ENCODE measurements around the gene OPCML.

OPCML gene

GRCh38 chr11:132405728-132406127 lies 1126.6 kb downstream of the OPCML start:
- Histone ChIP-seq H3F3A (ENCODE audit: insufficient read depth) (no peaks in the 10 kb centered on the region), H3K79me2 (ENCODE audit: insufficient read depth, low read length) (no peaks in the 10 kb centered on the region), H3K4me3 (ENCODE audit: insufficient read depth, low read length, poor library complexity, severe bottlenecking) (no peak overlapping the region), H3K36me3 (ENCODE audit: low read length) (no peaks in the 10 kb centered on the region), H4K20me1 (ENCODE audit: low read depth, low read length) (no peaks in the 10 kb centered on the region), H3K9me3 (ENCODE audit: insufficient read depth, low read length) (no peaks in the 10 kb centered on the region), H3K27ac (ENCODE audit: low read depth, low read length) (no peak overlapping the region), H3K9me2 (replicated peaks; ENCODE audit: insufficient read depth, low read length) (no peaks in the 10 kb centered on the region), H3K4me2 (ENCODE audit: low read depth, low read length, poor library complexity, severe bottlenecking) (no peak overlapping the region), H3K9ac (ENCODE audit: low read length) (no peak overlapping the region), H3K27me3 (ENCODE audit: low read length) (no peaks in the 10 kb centered on the region), H2AFZ (ENCODE audit: low read depth, low read length, severe bottlenecking) (no peak overlapping the region)
- TF ChIP-seq CTCF (IDR thresholded peaks at IDR 0.05; ENCODE audit: insufficient read depth, low read length, poor library complexity, severe bottlenecking) (no peak), EZH2phosphoT487 (conservative IDR thresholded peaks at IDR 0.05; ENCODE audit: low read length) (no peak)

GRCh38 chr11:132402071-132402684 lies 1130.1 kb downstream of the OPCML start:
- H3K4me2 ChIP-seq (ENCODE audit: low read depth, low read length, poor library complexity, severe bottlenecking), result no peak overlapping the region
- H2AFZ ChIP-seq (ENCODE audit: low read depth, low read length, severe bottlenecking), result no peak overlapping the region
- H3K36me3 ChIP-seq (ENCODE audit: low read length), result no peaks in the 10 kb centered on the region

GRCh38 chr11:132396318-132396717 lies 1136.0 kb downstream of the OPCML start:
- no peak for TF ChIP-seq CTCF (IDR thresholded peaks at IDR 0.05; ENCODE audit: insufficient read depth, low read length, poor library complexity, severe bottlenecking)
- no peak for TF ChIP-seq EZH2phosphoT487 (conservative IDR thresholded peaks at IDR 0.05; ENCODE audit: low read length)
- H2AFZ ChIP-seq (ENCODE audit: low read depth, low read length, severe bottlenecking), result no peak overlapping the region

More at GRCh38 chr11:132402071-132402684, 1130.1 kb downstream of the OPCML start:
- Histone ChIP-seq H3K79me2 (ENCODE audit: insufficient read depth, low read length) (no peaks in the 10 kb centered on the region), H3F3A (ENCODE audit: insufficient read depth) (no peaks in the 10 kb centered on the region), H3K9me3 (ENCODE audit: insufficient read depth, low read length) (no peaks in the 10 kb centered on the region), H3K9ac (ENCODE audit: low read length) (no peak overlapping the region), H3K9me2 (replicated peaks; ENCODE audit: insufficient read depth, low read length) (no peaks in the 10 kb centered on the region), H3K27ac (ENCODE audit: low read depth, low read length) (no peak overlapping the region), H3K27me3 (ENCODE audit: low read length) (no peaks in the 10 kb centered on the region), H4K20me1 (ENCODE audit: low read depth, low read length) (no peaks in the 10 kb centered on the region), H3K4me3 (ENCODE audit: insufficient read depth, low read length, poor library complexity, severe bottlenecking) (no peak overlapping the region)
- no peak for TF ChIP-seq CTCF (IDR thresholded peaks at IDR 0.05; ENCODE audit: insufficient read depth, low read length, poor library complexity, severe bottlenecking)
- TF ChIP-seq EZH2phosphoT487 (conservative IDR thresholded peaks at IDR 0.05; ENCODE audit: low read length), result no peak

More at GRCh38 chr11:132396318-132396717, 1136.0 kb downstream of the OPCML start:
- Histone ChIP-seq H3K27me3 (ENCODE audit: low read length) (no peaks in the 10 kb centered on the region), H3K36me3 (ENCODE audit: low read length) (no peaks in the 10 kb centered on the region), H3K4me2 (ENCODE audit: low read depth, low read length, poor library complexity, severe bottlenecking) (no peak overlapping the region), H3K27ac (ENCODE audit: low read depth, low read length) (no peak overlapping the region), H3K79me2 (ENCODE audit: insufficient read depth, low read length) (no peaks in the 10 kb centered on the region), H3K9me3 (ENCODE audit: insufficient read depth, low read length) (no peaks in the 10 kb centered on the region), H3K4me3 (ENCODE audit: insufficient read depth, low read length, poor library complexity, severe bottlenecking) (no peak overlapping the region), H3F3A (ENCODE audit: insufficient read depth) (no peaks in the 10 kb centered on the region), H3K9ac (ENCODE audit: low read length) (no peak overlapping the region), H4K20me1 (ENCODE audit: low read depth, low read length) (no peaks in the 10 kb centered on the region), H3K9me2 (replicated peaks; ENCODE audit: insufficient read depth, low read length) (no peaks in the 10 kb centered on the region)
